Endothelial cell of umbilical vein (primary cell): ENCODE data around the gene BEND3. TPM values are rescaled to one million over a fixed set of nuclear protein-coding genes. Genes with fewer than 3 reads are reported as not detected.

Experiments used
- BruUV-seq: library from RNA; stranded (reverse); fragments of 400-500 nt; replicated peaks from 2 replicates; lab custom pipeline; 2021; lab: Mats Ljungman, UMichigan
- CTCF ChIA-PET: fragments of 300-600, 350-600 bp; sonication (Branson Sonifier 250); formaldehyde crosslinking; loops from one replicate; lab custom pipeline; 2021; ENCODE audit warnings: antibody characterized with exemption, inconsistent platforms; lab: Charles Lee
- POLR2A ChIA-PET: fragments of 300-600, 350-600 bp; sonication (Branson Sonifier 250); formaldehyde crosslinking; loops from one replicate; lab custom pipeline; 2021; ENCODE audit warnings: antibody characterized with exemption, inconsistent platforms; lab: Charles Lee
- DNase-seq: peaks from one replicate; pipeline ENCODE4 v3.0.0-alpha.2; 2011; ENCODE audit warnings: low read depth, low spot score
- FAIRE-seq: peaks from 2 replicates; lab custom pipeline; 2011; peaks lifted over from hg19 to GRCh38; lab: Jason Lieb, UNC
- H2AFZ ChIP-seq: 2 replicates; pipeline ENCODE4 v1.6.0; 2012; ENCODE audit warnings: low read depth, low read length, control low read depth, inconsistent platforms
- H3K27ac ChIP-seq: 2 replicates; pipeline ENCODE4 v1.5.1; 2011; ENCODE audit warnings: low read depth, mild to moderate bottlenecking, control low read depth, low read length, moderate library complexity; ENCODE audit not compliant: insufficient read depth
- H3K27me3 ChIP-seq, 2 experiments: 2 replicates each; pipeline versions ENCODE4 v1.6.0 to v1.6.1; 2011; ENCODE audit warnings: low read length in 2 of 2, mixed read lengths in 1 of 2; ENCODE audit not compliant: control insufficient read depth in 2 of 2, insufficient read depth in 2 of 2
- H3K36me3 ChIP-seq, 2 experiments: 2 replicates in 1 of 2; 3 replicates in 1 of 2; pipeline ENCODE4 v1.5.1; 2011; ENCODE audit warnings: low read length in 2 of 2, mild to moderate bottlenecking in 1 of 2, moderate library complexity in 1 of 2; ENCODE audit not compliant: control insufficient read depth in 2 of 2, insufficient read depth in 2 of 2; ENCODE audit errors: extremely low read depth in 1 of 2
- H3K4me1 ChIP-seq: 3 replicates; pipeline ENCODE4 v1.5.1; 2011; ENCODE audit warnings: mild to moderate bottlenecking, low read length; ENCODE audit not compliant: control insufficient read depth, insufficient read depth; ENCODE audit errors: extremely low read depth
- H3K4me2 ChIP-seq: 2 replicates; pipeline ENCODE4 v1.6.1; 2011; ENCODE audit warnings: low read length, control low read depth, mixed read lengths; ENCODE audit not compliant: insufficient read depth
- H3K4me3 ChIP-seq, 3 experiments: fragments of 200-600 bp in 1 of 3; sonication (generic), shearing (Covaris generic) in 1 of 3; replicated peaks in 1 of 3; 2 replicates each; pipeline ENCODE4 v1.5.1; 2011 to 2016; ENCODE audit warnings: control low read depth in 3 of 3, low read length in 3 of 3, mild to moderate bottlenecking in 2 of 3, inconsistent platforms in 1 of 3, low read depth in 1 of 3, moderate library complexity in 1 of 3; ENCODE audit not compliant: insufficient read depth in 1 of 3
- H3K79me2 ChIP-seq: 2 replicates; pipeline ENCODE4 v1.6.0; 2012; ENCODE audit warnings: low read length, inconsistent platforms; ENCODE audit not compliant: control insufficient read depth, insufficient read depth
- H3K9ac ChIP-seq: replicated peaks from 2 replicates; pipeline ENCODE3; 2011; ENCODE audit warnings: low read length, control low read depth; ENCODE audit not compliant: insufficient read depth; ENCODE audit errors: extremely low read depth
- H3K9me1 ChIP-seq: replicated peaks from 3 replicates; pipeline ENCODE4 v1.6.0; 2011; ENCODE audit warnings: mild to moderate bottlenecking, low read length; ENCODE audit not compliant: control insufficient read depth, insufficient read depth; ENCODE audit errors: extremely low read depth
- H3K9me3 ChIP-seq: replicated peaks from 2 replicates; pipeline ENCODE4 v1.5.1; 2012; ENCODE audit warnings: low read length, inconsistent platforms; ENCODE audit not compliant: control insufficient read depth, insufficient read depth
- H4K20me1 ChIP-seq: replicated peaks from 2 replicates; pipeline ENCODE3; 2011; ENCODE audit warnings: mild to moderate bottlenecking, low read length; ENCODE audit not compliant: control insufficient read depth, insufficient read depth; ENCODE audit errors: extremely low read depth
- EZH2 ChIP-seq: IDR thresholded peaks from 2 replicates; pipeline ENCODE4 v1.6.1; 2012; ENCODE audit warnings: borderline replicate concordance, low read depth, mild to moderate bottlenecking, moderate library complexity, low read length, inconsistent platforms; ENCODE audit not compliant: severe bottlenecking
- FOS ChIP-seq: IDR thresholded peaks from 2 replicates; pipeline ENCODE4 v1.6.1; 2011; ENCODE audit warnings: mild to moderate bottlenecking, low read length, moderate library complexity, borderline replicate concordance; ENCODE audit not compliant: insufficient read depth
- GATA2 ChIP-seq: IDR thresholded peaks from 2 replicates; pipeline ENCODE4 v1.7.0; 2011; ENCODE audit warnings: low read depth, mild to moderate bottlenecking, moderate library complexity, mixed read lengths, low read length; ENCODE audit not compliant: insufficient read length, insufficient read depth
- JUN ChIP-seq: IDR thresholded peaks from 2 replicates; pipeline ENCODE4 v1.6.1; 2011; ENCODE audit warnings: borderline replicate concordance, low read depth; ENCODE audit not compliant: insufficient read length, insufficient read depth
- MYC ChIP-seq: IDR thresholded peaks from one replicate; pipeline ENCODE4 v1.6.1; 2011; ENCODE audit warnings: mild to moderate bottlenecking, low read depth, low read length
- POLR2A ChIP-seq: IDR thresholded peaks from 2 replicates; pipeline ENCODE4 v1.6.1; 2012; ENCODE audit warnings: low read depth, mild to moderate bottlenecking, control low read depth, low read length
- POLR2AphosphoS5 ChIP-seq: IDR thresholded peaks from 2 replicates; pipeline ENCODE4 v1.6.1; 2012; ENCODE audit warnings: low read depth, mild to moderate bottlenecking, control low read depth, low read length, moderate library complexity; ENCODE audit not compliant: insufficient read depth
- dilution Hi-C: fragments of 300-500 bp; cut with MboI; formaldehyde crosslinking; loops from one replicate; pipeline ENCODE4 v1.15.0; 2019; ENCODE audit warnings: low sequenced_read_pairs; ENCODE audit not compliant: extremely low pct_ligation_motif_present
- intact Hi-C: fragments of 100-400 bp; cut with micrococcal nuclease; formaldehyde crosslinking; loops from one replicate; pipeline ENCODE4 v1.10.0; 2022
- polyA plus RNA-seq, 4 experiments: library from polyadenylated mRNA; depleted of rRNA in 3 of 4; stranded (reverse) in 3 of 4; unstranded in 1 of 4; fragments of >200 nt; gene quantifications; 2 replicates each; pipeline versions ENCODE4 v1.2.1 to v1.2.3, GENCODE V29; 2011 to 2012; ENCODE audit warnings: missing spikeins in 1 of 4
- total RNA-seq: library from RNA; stranded (reverse); gene quantifications from 2 replicates; pipeline ENCODE4 v1.2.3, GENCODE V29; 2021
- TF ChIP-seq, protein P1 (sequence below): IDR thresholded peaks from 2 replicates; pipeline ENCODE4 v1.6.1; 2011; ENCODE audit not compliant: insufficient read depth, insufficient read length
- TF ChIP-seq, protein P2 (sequence below), 2 donors: IDR thresholded peaks; 1 replicate in 1 of 2; 2 replicates in 1 of 2; pipeline ENCODE4 v1.5.1; 2011; ENCODE audit warnings: low read length in 2 of 2, mild to moderate bottlenecking in 2 of 2, moderate library complexity in 2 of 2, control low read depth in 1 of 2, inconsistent platforms in 1 of 2, low read depth in 1 of 2; ENCODE audit not compliant: insufficient read depth in 1 of 2; ENCODE audit errors: extremely low read depth in 1 of 2

BEND3 gene
- total and polyA plus RNA-seq, 2 donors (not counting 3 experiments of a cell fraction or from before 2014, with no cell fraction given), result 1.6 to 4.8 TPM

DNA sequence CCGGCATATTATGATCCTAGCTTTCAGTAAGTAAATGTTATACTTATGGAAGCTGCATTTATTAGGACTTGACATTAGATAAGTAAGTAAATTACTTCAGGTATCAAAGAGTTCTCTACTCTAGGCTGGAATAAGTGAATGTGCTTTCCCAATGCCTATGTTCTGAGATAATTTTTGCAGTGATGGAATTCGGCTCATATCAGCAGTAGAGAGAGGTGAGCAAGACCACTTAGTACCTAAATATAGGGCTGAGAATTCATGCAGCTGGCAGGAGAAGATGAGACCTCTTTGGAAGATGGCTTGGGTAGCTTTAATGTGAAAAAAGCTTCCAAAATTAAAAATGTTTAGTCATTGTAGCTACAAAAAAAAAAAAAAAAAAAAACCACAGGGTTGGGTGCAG is 13.3 kb upstream of the BEND3 start:
- H3K4me2 ChIP-seq, result no peak overlapping the region
- H2AFZ ChIP-seq, result no peak overlapping the region
- H3K9me1 ChIP-seq, result no peaks in the 10 kb centered on the region
- ChIA-PET POLR2A (interaction anchor here (0.6 kb wide), 1 partner anchor 9 kb away, joined by 3 read pairs; no protein-coding TSS in a partner anchor), CTCF (interaction anchor here (1.3 kb wide), 1 partner anchor 15 kb away, joined by 7 read pairs; no protein-coding TSS in a partner anchor)
- FAIRE-seq (peak; percentile 50), DNase-seq (no peak)
- no peak overlapping the region for H3K4me3 ChIP-seq
- H3K36me3 ChIP-seq, result no peaks in the 10 kb centered on the region
- intact Hi-C loops, result no loop called here
- dilution Hi-C loops, result no loop called here
- no peaks in the 10 kb centered on the region for H3K9me3 ChIP-seq
- H3K4me1 ChIP-seq, result peaks cover 6% of the 10 kb centered on the region
- TF ChIP-seq POLR2AphosphoS5 (no peak), JUN (no peak), FOS (no peak), GATA2 (no peak), POLR2A (no peak), MYC (no peak), EZH2 (no peak)
- TF ChIP-seq, protein P1, sequence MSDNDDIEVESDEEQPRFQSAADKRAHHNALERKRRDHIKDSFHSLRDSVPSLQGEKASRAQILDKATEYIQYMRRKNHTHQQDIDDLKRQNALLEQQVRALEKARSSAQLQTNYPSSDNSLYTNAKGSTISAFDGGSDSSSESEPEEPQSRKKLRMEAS, result no peak
- TF ChIP-seq, protein P2, sequence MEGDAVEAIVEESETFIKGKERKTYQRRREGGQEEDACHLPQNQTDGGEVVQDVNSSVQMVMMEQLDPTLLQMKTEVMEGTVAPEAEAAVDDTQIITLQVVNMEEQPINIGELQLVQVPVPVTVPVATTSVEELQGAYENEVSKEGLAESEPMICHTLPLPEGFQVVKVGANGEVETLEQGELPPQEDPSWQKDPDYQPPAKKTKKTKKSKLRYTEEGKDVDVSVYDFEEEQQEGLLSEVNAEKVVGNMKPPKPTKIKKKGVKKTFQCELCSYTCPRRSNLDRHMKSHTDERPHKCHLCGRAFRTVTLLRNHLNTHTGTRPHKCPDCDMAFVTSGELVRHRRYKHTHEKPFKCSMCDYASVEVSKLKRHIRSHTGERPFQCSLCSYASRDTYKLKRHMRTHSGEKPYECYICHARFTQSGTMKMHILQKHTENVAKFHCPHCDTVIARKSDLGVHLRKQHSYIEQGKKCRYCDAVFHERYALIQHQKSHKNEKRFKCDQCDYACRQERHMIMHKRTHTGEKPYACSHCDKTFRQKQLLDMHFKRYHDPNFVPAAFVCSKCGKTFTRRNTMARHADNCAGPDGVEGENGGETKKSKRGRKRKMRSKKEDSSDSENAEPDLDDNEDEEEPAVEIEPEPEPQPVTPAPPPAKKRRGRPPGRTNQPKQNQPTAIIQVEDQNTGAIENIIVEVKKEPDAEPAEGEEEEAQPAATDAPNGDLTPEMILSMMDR (IDR thresholded peaks at IDR 0.05; ENCODE audit: extremely low read depth in 1 of 2, insufficient read depth in 1 of 2, low read depth in 1 of 2, low read length in 2 of 2), result no peak
- no peak overlapping the region for H3K27ac ChIP-seq
- no peaks in the 10 kb centered on the region for H4K20me1 ChIP-seq
- no peaks in the 10 kb centered on the region for H3K79me2 ChIP-seq
- no TSS peak for BruUV-seq
- H3K27me3 ChIP-seq, result no peaks in the 10 kb centered on the region
- no peak overlapping the region for H3K9ac ChIP-seq
